COLO829 (cell line): ENCODE data around the gene METRNL.

Source experiments
- DNase-seq: peaks from one replicate; pipeline ENCODE4 v3.0.0; 2012; ENCODE audit warnings: low spot score

Gene METRNL

DNA sequence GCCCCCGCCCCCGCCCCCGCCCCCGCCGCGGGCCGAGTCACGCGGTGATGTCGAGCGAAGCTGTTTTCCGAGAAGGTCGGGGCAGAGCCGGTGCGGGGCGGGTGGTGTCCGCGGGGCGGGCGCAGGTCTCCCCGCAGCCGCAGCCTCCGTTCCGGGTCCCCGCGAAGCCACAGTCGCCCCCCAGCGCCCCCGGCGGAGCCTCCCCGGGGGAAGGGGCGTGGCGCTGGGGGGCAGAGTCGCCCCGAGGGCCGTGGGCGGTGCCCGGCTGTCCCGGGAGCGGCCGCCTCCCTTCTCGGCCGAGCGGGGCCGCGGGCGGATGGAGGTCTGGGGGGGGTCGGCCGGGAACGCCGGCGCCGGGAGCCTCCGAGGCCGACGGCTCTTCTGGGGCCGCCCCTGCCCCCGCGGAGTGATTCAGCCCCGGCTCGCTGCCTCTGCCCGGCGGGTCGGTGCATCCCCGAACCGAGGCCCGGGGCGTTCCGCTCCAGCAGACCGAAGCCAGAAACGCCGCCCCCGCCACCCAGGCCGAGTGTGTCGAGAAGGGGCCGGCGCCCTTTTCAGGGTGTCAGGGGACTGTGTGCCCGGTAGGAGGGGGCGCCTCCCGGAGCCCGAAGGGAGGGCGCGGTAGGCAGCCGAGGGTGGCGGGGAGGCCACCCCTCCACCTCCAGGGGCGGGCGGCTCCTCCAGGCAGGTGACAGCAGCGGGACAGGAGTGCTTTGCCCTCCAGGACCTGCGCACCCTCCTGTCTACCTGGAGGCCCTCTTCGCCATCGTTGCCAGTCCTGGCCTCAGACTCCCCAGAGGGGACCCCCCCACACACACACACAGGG lies 1.7 kb downstream of the METRNL start:
- no peak for DNase-seq

DNA sequence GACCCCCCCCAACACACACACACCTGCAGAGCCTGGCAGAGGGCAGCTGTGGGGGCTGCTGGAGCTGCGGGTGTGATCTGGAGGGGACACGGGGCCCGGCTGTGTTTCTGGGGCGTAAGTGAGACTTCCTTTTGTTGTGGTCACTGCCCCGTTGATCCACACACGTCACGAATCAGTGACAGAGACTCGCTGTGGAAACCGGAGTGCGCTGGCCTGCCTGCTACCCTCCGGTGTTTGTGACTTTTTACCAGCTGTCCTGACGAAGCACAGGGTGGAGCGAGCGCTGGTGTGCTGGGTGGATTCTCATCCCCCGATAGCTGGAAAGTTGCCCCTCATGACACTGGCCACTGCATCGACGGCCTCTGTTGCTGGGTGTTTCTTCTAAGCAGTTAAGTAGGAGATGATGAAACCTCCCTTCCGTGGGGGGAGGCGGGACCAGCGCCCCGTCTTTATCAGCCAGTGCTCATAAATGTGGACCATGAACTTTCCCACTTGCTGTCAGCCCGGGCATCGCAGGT lies 2.3 kb downstream of the METRNL start:
- DNase-seq = no peak

- no peak for DNase-seq
Observed at GRCh38 chr17:83082424-83082823, 3.0 kb downstream of the METRNL start.

DNA sequence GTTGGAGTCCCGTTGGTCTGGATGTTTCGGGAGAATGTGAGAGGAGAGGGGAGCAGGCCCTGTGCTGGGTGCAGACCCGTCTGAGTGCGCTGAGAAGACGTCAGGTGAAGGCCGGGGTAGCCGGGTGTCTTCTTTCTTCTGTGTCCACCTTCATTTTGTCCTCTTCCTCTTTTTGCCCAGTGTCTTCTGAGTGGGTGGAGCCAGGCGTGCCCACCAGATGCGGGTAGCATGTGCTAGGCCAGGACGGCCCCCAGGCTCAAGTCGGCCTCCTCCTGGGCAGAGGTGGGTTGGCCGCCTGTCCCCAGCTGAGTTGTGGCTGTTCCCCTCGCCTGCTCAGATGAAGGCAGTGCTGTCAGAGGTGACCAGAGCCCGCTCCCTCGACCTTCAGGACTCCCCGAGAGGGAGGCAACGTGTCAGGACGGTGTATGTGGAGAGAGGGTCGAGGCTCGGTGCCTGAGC lies 3.5 kb downstream of the METRNL start:
- no peak for DNase-seq

GRCh38 chr17:83083368-83084201 lies 4.2 kb downstream of the METRNL start:
- peak; percentile 43 for DNase-seq

DNA sequence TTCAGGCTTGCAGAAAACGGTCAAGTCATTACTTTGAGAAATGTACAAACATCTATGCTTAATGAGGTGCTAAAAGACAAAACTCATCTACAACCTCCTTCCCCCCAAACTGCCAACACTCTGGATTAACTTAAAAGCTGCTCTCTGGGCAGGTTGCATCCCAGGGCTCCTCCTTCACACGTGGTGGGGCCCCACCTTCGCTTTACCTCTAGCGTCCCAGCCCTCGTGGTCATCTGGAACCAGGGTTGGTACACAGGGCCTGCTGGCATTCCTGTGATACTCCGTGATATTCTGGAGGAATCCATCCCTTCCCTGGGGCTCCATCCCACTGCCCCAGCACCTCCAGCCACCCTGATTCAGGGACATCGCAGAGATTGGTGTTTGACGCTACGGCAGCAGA lies 4.8 kb downstream of the METRNL start:
- DNase-seq = no peak

- DNase-seq = no peak
Observed at GRCh38 chr17:83084621-83085056, 5.2 kb downstream of the METRNL start.

DNA sequence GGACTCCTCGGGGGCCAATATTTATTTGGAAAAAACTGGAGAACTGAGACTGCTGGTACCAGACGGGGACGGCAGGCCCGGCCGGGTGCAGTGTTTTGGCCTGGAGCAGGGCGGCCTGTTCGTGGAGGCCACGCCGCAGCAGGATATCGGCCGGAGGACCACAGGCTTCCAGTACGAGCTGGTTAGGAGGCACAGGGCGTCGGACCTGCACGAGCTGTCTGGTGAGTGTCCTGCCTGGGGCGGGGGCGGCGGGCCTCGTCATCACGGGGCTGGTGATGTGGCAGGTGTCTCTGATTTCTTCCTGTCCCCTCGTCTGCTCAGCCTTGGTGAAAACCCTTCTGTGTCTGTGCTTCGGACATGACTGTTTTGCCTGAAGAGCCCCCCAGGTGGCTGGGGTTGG lies 5.7 kb downstream of the METRNL start:
- DNase-seq = no peak

GRCh38 chr17:83085526-83086198 lies 6.3 kb downstream of the METRNL start:
- no peak for DNase-seq

- DNase-seq = no peak
Observed at GRCh38 chr17:83086199-83086880, 6.9 kb downstream of the METRNL start.

DNA sequence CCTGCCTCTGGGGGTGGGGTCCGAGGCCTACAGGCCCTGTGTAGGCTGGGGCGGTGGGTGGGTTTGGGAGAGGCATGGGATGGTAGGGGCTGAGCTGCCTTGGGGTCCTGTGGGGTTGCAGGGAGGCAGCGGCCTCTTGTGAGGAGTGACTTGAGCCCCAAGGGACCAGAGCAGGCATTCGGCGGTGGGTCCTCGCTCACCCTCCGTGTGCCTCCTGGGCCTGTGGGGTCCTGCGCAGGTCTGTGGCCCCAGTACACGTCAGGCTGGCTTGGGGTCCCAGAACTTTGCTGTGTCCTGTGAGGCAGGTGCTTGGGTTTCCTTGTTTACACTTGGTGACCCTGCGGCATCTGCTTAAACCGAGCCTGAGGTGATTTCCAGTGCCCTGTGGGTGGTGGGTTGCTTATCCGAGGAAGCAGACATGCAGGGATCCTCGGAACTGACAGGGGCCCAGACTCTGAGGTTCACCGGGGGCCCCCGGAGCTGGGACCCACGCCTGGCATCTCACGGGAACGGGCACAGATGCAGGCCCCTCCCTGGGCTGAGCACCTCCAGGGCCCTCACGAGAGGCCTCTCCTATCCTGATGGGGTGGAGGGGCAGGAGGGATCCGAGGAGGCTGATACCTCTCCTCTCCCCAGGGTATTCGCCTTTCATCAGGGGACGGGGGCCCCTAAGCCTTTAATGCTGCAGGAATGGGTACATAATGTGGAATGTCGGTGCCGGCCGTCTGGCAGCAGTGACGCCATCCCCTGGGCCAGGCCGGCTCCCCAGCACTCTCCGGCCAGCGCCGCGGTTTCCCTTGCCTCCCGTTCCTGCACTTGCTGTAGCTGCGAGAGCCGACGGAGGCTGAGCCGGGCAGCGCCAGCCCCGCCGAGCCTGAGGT lies 7.7 kb downstream of the METRNL start:
- no peak for DNase-seq

DNA sequence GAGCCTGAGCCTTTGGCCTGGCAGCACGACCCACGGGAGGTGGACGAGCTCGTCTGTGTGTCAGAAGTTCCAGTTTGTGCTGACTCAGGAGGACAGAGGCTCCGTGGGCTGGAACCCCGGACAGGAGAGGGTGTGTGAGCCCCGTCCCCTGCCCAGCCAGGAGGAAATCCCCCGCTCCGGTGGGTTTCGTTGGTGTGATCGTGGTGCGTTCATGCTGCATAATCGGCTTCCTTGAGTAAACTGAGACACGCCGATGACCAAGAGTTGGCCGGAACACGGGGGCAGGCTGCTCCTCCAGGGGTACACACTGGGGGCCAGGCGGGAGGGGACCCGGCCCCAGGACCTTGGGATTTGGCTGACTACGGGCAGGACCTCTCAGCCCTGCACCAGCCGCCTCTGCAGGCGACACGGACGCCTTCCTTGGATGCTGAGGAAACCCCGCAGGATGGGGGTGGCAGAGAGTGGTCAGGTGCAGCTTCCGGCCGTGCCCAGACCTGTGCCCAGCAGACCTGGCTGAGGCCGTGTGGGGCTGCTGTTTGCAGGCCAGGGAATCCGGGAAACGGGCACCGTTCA lies 8.5 kb downstream of the METRNL start:
- no peak for DNase-seq

GRCh38 chr17:83088451-83088850 lies 9.0 kb downstream of the METRNL start:
- DNase-seq = no peak

DNA sequence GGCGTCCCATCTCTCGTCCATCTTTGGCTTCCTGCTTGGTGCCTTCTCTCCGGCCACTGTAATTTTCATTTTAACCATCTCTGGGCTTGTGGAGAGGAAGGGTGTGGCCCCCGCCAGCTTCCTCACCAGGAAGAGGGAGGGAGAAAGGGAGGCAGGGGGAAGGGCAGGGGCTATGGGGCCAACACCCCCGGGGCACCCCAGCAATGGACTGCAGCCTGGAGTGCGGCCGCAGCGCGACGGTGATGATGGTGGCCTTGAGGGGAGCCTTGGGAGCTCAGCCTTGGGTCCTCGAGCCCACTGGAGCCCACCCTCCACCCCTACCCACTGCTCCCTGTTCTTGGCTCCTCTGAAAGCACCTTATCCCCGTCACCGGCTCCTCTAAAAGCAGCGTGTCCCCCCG lies 9.5 kb downstream of the METRNL start:
- no peak for DNase-seq

DNA sequence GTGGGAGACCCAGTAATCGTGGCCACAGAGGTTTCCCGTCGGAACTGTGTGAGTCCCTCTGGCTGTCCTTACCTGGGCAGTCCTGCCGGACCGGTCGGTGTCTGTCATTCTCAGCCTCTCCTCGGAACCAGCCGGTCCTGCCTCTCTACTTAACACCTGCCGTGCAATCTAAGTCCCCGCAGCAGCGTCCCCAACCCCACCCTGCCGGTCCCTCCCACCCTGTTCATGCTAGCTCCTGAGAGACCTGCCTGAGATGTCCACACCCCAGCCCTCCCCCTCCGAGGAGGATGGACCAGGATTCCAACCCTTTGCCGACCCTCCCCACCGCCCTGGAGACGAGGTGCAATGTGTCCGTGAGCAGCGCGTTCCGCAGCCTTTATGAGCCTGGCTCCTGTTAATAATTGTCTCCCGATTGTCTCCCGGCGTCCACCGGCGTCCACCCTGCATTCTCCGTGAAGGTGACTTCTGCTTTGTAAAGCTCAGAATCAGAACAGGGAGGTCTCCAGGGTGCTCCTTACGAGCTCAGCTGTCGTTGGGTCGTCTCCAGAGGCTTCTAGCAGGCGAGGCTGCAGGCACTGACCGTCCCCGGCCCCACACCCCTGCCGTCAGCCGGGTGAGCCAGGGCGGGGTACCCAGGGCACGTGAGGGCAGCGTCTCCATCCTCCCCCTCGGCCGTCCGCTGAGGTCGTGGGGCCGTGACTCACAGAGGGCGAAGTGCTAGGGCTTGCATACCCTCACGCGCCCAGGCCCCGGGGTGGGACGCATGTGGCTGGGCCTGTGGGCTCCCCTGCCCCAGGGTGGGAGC lies 10.1 kb downstream of the METRNL start:
- no peak for DNase-seq

- DNase-seq = no peak
Observed at GRCh38 chr17:83090444-83091256, 11.2 kb downstream of the METRNL start.

DNA sequence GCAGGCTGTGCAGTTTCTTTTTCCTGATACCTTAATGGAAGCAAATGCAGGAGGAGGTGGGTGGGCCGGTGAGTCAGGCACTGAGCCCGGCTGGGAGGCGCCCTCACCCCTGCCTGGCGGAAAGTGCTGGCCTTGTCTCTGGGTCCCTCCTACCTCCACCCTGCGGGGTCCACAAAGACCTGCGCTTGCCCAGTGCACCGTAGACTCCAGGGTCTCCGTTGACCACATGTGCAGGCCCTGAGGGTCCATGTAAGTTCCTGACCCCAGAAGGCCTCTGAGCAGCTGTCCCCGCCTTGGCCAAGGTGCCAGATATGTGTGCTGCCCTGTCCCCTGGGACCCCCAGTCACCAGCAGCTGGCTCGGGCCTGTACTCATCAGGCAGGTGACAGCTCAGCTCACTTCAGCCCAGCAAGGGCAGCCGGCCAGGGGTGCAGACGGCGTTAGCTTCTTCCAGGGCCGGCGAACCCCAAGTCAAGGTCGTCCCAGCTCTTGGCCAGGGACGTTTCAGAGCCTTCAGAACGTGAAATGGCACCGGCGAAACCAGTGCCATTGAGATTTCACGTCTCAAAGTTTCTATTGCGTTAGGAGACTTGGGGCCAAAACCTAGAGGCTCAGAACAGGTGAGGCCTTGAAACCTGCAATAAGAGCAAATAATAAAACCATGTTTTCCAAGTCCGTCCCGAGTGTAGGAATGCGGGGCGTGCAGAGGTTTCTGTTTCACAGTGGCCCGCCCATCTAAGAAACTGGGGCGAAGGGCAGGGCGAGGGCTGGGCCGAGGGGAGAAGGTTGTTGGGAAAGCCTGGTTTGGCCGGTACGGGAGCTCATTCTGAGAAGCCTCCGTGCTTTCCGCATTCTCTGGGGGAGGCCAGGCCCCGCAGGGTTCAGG lies 12.1 kb downstream of the METRNL start:
- DNase-seq = no peak

- no peak for DNase-seq
Observed at GRCh38 chr17:83092186-83092585, 12.8 kb downstream of the METRNL start.
